Measurements from ENCODE around the gene RSL24D1. TPM values are rescaled to one million over a fixed set of nuclear protein-coding genes. Genes with fewer than 3 reads are reported as not detected.

Gene RSL24D1
- total RNA-seq, 1 experiment from 2014 or later = 115 TPM

DNA sequence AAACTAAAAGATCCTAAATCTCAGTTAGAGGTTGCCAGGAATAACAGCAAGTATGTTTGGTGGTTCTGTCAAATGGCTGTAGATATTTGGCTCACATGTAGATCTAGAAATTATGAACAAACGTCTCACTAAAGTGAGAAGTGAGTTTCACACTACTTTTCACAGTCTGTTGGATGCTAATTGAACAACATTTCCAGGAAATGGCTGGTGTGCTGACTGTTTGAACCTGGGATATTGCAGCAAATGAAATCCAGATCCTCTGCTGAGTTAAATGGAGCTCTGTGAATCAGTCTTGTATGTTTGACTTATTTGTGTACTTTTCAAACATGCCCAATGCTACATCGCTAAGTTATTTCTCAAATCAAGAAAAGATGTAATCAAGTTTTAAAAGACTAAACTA lies 21.3 kb upstream of the RSL24D1 start (continued):
- TF ChIP-seq, protein P1, sequence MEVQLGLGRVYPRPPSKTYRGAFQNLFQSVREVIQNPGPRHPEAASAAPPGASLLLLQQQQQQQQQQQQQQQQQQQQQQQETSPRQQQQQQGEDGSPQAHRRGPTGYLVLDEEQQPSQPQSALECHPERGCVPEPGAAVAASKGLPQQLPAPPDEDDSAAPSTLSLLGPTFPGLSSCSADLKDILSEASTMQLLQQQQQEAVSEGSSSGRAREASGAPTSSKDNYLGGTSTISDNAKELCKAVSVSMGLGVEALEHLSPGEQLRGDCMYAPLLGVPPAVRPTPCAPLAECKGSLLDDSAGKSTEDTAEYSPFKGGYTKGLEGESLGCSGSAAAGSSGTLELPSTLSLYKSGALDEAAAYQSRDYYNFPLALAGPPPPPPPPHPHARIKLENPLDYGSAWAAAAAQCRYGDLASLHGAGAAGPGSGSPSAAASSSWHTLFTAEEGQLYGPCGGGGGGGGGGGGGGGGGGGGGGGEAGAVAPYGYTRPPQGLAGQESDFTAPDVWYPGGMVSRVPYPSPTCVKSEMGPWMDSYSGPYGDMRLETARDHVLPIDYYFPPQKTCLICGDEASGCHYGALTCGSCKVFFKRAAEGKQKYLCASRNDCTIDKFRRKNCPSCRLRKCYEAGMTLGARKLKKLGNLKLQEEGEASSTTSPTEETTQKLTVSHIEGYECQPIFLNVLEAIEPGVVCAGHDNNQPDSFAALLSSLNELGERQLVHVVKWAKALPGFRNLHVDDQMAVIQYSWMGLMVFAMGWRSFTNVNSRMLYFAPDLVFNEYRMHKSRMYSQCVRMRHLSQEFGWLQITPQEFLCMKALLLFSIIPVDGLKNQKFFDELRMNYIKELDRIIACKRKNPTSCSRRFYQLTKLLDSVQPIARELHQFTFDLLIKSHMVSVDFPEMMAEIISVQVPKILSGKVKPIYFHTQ (CRISPR knock-in tag; IDR thresholded peaks at IDR 0.05) = no peak
- TF ChIP-seq NR3C1 (CRISPR knock-in tag; conservative IDR thresholded peaks at IDR 0.05; ENCODE audit: low read depth) (no peak), IRF2 (CRISPR knock-in tag; IDR thresholded peaks at IDR 0.05; ENCODE audit: borderline replicate concordance, low read depth) (no peak), JUN (CRISPR knock-in tag; IDR thresholded peaks at IDR 0.05) (no peak), ZNF121 (CRISPR knock-in tag; IDR thresholded peaks at IDR 0.05) (no peak), NR2C2 (CRISPR knock-in tag; IDR thresholded peaks at IDR 0.05) (no peak), FOXK1 (CRISPR knock-in tag; IDR thresholded peaks at IDR 0.05) (no peak)
- TF ChIP-seq, protein P2, sequence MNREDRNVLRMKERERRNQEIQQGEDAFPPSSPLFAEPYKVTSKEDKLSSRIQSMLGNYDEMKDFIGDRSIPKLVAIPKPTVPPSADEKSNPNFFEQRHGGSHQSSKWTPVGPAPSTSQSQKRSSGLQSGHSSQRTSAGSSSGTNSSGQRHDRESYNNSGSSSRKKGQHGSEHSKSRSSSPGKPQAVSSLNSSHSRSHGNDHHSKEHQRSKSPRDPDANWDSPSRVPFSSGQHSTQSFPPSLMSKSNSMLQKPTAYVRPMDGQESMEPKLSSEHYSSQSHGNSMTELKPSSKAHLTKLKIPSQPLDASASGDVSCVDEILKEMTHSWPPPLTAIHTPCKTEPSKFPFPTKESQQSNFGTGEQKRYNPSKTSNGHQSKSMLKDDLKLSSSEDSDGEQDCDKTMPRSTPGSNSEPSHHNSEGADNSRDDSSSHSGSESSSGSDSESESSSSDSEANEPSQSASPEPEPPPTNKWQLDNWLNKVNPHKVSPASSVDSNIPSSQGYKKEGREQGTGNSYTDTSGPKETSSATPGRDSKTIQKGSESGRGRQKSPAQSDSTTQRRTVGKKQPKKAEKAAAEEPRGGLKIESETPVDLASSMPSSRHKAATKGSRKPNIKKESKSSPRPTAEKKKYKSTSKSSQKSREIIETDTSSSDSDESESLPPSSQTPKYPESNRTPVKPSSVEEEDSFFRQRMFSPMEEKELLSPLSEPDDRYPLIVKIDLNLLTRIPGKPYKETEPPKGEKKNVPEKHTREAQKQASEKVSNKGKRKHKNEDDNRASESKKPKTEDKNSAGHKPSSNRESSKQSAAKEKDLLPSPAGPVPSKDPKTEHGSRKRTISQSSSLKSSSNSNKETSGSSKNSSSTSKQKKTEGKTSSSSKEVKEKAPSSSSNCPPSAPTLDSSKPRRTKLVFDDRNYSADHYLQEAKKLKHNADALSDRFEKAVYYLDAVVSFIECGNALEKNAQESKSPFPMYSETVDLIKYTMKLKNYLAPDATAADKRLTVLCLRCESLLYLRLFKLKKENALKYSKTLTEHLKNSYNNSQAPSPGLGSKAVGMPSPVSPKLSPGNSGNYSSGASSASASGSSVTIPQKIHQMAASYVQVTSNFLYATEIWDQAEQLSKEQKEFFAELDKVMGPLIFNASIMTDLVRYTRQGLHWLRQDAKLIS (CRISPR knock-in tag; IDR thresholded peaks at IDR 0.05; ENCODE audit: borderline replicate concordance) = no peak
- TF ChIP-seq, protein P3, sequence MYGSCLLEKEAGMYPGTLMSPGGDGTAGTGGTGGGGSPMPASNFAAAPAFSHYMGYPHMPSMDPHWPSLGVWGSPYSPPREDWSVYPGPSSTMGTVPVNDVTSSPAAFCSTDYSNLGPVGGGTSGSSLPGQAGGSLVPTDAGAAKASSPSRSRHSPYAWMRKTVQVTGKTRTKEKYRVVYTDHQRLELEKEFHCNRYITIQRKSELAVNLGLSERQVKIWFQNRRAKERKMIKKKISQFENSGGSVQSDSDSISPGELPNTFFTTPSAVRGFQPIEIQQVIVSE (CRISPR knock-in tag; IDR thresholded peaks at IDR 0.05; ENCODE audit: borderline replicate concordance) = no peak
- TF ChIP-seq, protein P4, sequence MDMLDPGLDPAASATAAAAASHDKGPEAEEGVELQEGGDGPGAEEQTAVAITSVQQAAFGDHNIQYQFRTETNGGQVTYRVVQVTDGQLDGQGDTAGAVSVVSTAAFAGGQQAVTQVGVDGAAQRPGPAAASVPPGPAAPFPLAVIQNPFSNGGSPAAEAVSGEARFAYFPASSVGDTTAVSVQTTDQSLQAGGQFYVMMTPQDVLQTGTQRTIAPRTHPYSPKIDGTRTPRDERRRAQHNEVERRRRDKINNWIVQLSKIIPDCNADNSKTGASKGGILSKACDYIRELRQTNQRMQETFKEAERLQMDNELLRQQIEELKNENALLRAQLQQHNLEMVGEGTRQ (CRISPR knock-in tag; IDR thresholded peaks at IDR 0.05) = no peak

DNA sequence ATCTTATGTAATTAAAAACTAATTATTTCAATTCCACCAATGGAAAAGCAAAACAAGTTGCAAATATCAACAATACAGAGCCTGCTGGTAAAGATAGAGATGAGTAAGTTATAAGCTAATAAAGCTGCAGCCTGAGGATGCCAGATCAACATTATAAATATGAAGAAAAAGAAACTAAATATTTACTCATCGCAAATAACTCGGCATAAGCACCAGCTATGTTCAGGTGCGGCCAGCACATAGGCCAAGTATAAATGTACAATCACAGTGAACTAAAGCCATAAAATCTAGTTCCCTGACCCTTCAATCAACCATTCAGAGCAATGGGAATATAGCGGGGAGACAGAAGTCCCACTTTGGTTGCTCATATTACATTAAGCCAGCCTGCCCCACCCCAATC lies 7.7 kb upstream of the RSL24D1 start:
- no peak for ATAC-seq
- DNase-seq (ENCODE audit: low spot score) = no peak
- H3K4me3 Mint-ChIP-seq = no peak overlapping the region
- peaks cover under 1% of the 10 kb centered on the region for H3K9me3 Mint-ChIP-seq
- ChIA-PET POLR2A (no interaction called here), CTCF (no interaction called here)
- no peaks in the 10 kb centered on the region; the same call in 1 of the 2 replicates for H3K4me1 Mint-ChIP-seq
- H3K27ac Mint-ChIP-seq = no peak overlapping the region
- TF ChIP-seq, protein P3 (CRISPR knock-in tag; IDR thresholded peaks at IDR 0.05; ENCODE audit: borderline replicate concordance) = no peak
- no peaks in the 10 kb centered on the region for H3K27me3 Mint-ChIP-seq (ENCODE audit: low read depth)
- no peaks in the 10 kb centered on the region for H3K36me3 Mint-ChIP-seq

DNA sequence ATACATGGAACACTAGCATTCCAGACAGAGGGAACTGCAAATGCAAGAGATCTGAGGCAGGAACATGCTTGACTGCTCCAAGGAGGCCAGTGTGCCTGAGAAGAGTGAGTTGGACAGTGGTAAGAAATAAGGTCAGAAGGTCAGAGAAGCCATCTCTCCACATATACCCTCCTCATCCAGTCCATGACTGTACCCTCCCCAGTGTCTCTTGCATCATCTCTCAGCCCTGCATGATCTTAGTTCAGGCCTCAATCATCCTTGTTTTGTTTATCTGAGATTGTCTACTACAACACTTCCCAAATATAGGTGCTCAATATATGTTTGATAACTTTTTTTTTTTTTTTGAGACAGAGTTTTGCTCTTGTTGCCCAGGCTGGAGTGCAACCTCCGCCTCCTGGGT lies 5.5 kb upstream of the RSL24D1 start:
- ChIA-PET POLR2A (no interaction called here), CTCF (no interaction called here)
- no peak overlapping the region for H3K27ac Mint-ChIP-seq
- no peaks in the 10 kb centered on the region; the same call in none of the 2 replicates for H3K27me3 Mint-ChIP-seq (ENCODE audit: low read depth)
- ATAC-seq (no peak), DNase-seq (ENCODE audit: low spot score) (no peak)
- peaks cover 2% of the 10 kb centered on the region; the same call in 1 of the 2 replicates for H3K4me1 Mint-ChIP-seq
- no peak overlapping the region for H3K4me3 Mint-ChIP-seq
- H3K36me3 Mint-ChIP-seq = peaks cover 11% of the 10 kb centered on the region
- H3K9me3 Mint-ChIP-seq = peaks cover 13% of the 10 kb centered on the region
- no peak for TF ChIP-seq RELA (CRISPR knock-in tag; IDR thresholded peaks at IDR 0.05; ENCODE audit: borderline replicate concordance)
- no peak for TF ChIP-seq ATF1 (CRISPR knock-in tag; IDR thresholded peaks at IDR 0.05)
- TF ChIP-seq, protein P5, sequence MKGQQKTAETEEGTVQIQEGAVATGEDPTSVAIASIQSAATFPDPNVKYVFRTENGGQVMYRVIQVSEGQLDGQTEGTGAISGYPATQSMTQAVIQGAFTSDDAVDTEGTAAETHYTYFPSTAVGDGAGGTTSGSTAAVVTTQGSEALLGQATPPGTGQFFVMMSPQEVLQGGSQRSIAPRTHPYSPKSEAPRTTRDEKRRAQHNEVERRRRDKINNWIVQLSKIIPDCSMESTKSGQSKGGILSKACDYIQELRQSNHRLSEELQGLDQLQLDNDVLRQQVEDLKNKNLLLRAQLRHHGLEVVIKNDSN (CRISPR knock-in tag; IDR thresholded peaks at IDR 0.05) = no peak
- TF ChIP-seq ZNF317 (CRISPR knock-in tag; IDR thresholded peaks at IDR 0.05; ENCODE audit: borderline replicate concordance, low read depth) = no peak
- TF ChIP-seq, protein P6, sequence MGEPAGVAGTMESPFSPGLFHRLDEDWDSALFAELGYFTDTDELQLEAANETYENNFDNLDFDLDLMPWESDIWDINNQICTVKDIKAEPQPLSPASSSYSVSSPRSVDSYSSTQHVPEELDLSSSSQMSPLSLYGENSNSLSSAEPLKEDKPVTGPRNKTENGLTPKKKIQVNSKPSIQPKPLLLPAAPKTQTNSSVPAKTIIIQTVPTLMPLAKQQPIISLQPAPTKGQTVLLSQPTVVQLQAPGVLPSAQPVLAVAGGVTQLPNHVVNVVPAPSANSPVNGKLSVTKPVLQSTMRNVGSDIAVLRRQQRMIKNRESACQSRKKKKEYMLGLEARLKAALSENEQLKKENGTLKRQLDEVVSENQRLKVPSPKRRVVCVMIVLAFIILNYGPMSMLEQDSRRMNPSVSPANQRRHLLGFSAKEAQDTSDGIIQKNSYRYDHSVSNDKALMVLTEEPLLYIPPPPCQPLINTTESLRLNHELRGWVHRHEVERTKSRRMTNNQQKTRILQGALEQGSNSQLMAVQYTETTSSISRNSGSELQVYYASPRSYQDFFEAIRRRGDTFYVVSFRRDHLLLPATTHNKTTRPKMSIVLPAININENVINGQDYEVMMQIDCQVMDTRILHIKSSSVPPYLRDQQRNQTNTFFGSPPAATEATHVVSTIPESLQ (CRISPR knock-in tag; IDR thresholded peaks at IDR 0.05) = no peak
- TF ChIP-seq ZNF232 (CRISPR knock-in tag; IDR thresholded peaks at IDR 0.05) = no peak
- no peak for TF ChIP-seq IRF2 (CRISPR knock-in tag; IDR thresholded peaks at IDR 0.05; ENCODE audit: borderline replicate concordance, low read depth)
- no peak for TF ChIP-seq FOXK1 (CRISPR knock-in tag; IDR thresholded peaks at IDR 0.05)
- no peak for TF ChIP-seq EMX1 (CRISPR knock-in tag; IDR thresholded peaks at IDR 0.05)
- TF ChIP-seq ZNF138 (CRISPR knock-in tag; conservative IDR thresholded peaks at IDR 0.05) = no peak
- TF ChIP-seq ZNF263 (CRISPR knock-in tag; IDR thresholded peaks at IDR 0.05; ENCODE audit: low read depth) = no peak

Data from WTC11 (cell line).